H1 (cell line): ENCODE data around the gene SLC22A31. TPM values are rescaled to one million over a fixed set of nuclear protein-coding genes. Genes with fewer than 3 reads are reported as not detected.

Source experiments
- CTCF ChIA-PET: fragments of 300-600 bp; sonication (Branson Sonifier 250); formaldehyde crosslinking; loops from one replicate; lab custom pipeline; 2021; ENCODE audit not compliant: partially characterized antibody; lab: Charles Lee
- POLR2A ChIA-PET: fragments of 300-600 bp; sonication (Branson Sonifier 250); formaldehyde crosslinking; loops from one replicate; lab custom pipeline; 2021; ENCODE audit warnings: inconsistent platforms; ENCODE audit not compliant: partially characterized antibody; lab: Charles Lee
- DNase-seq, 2 experiments: peaks; one replicate each; pipeline versions ENCODE4 v3.0.0 to v3.0.0-alpha.2; 2010 to 2022; ENCODE audit warnings: low spot score in 2 of 2, low read depth in 1 of 2, mixed read lengths in 1 of 2
- FAIRE-seq: peaks from 2 replicates; lab custom pipeline; 2011; peaks lifted over from hg19 to GRCh38; lab: Jason Lieb, UNC
- H2AFZ ChIP-seq: 2 replicates; pipeline ENCODE4 v1.8.1; 2012; ENCODE audit warnings: low read length, inconsistent platforms
- H2AK5ac ChIP-seq: 2 replicates; pipeline ENCODE4 v1.6.1; 2013; ENCODE audit warnings: low read depth, low read length
- H2BK120ac ChIP-seq: replicated peaks from 2 replicates; pipeline ENCODE3; 2013; ENCODE audit warnings: low read depth, low read length, inconsistent platforms
- H2BK12ac ChIP-seq: 2 replicates; pipeline ENCODE4 v1.6.1; 2013; ENCODE audit warnings: low read depth, low read length
- H2BK15ac ChIP-seq: 2 replicates; pipeline ENCODE4 v1.6.1; 2013; ENCODE audit warnings: low read length
- H2BK20ac ChIP-seq: 2 replicates; pipeline ENCODE4 v1.6.1; 2013; ENCODE audit warnings: low read length
- H2BK5ac ChIP-seq: 2 replicates; pipeline ENCODE4 v1.6.1; 2013; ENCODE audit warnings: low read depth, low read length
- H3K14ac ChIP-seq: 2 replicates; pipeline ENCODE4 v1.6.1; 2013; ENCODE audit warnings: inconsistent platforms; ENCODE audit not compliant: insufficient read length
- H3K18ac ChIP-seq: 2 replicates; pipeline ENCODE4 v1.6.1; 2013; ENCODE audit warnings: low read length; ENCODE audit errors: extremely low read depth
- H3K23ac ChIP-seq: 2 replicates; pipeline ENCODE4 v1.6.1; 2013; ENCODE audit warnings: inconsistent platforms; ENCODE audit not compliant: insufficient read length
- H3K23me2 ChIP-seq: 2 replicates; pipeline ENCODE4 v1.6.1; 2013; ENCODE audit warnings: low read depth, low read length
- H3K27ac ChIP-seq: 2 replicates; pipeline ENCODE4 v1.6.1; 2011; ENCODE audit warnings: low read depth, low read length, inconsistent platforms
- H3K27me3 ChIP-seq, 4 experiments: replicated peaks in 1 of 4; 1 replicate in 1 of 4; 2 replicates in 3 of 4; pipeline versions ENCODE4 v1.6.1 to v1.8.1; 2011 to 2013; ENCODE audit warnings: low read length in 3 of 4, mild to moderate bottlenecking in 3 of 4, inconsistent platforms in 2 of 4, mixed read lengths in 2 of 4, moderate library complexity in 1 of 4; ENCODE audit not compliant: control insufficient read depth in 3 of 4, insufficient read depth in 3 of 4; ENCODE audit errors: extremely low read depth in 1 of 4
- H3K36me3 ChIP-seq, 4 experiments: 2 replicates each; pipeline versions ENCODE4 v1.6.1 to v1.8.1; 2011 to 2013; ENCODE audit warnings: mild to moderate bottlenecking in 4 of 4, low read length in 3 of 4, moderate library complexity in 2 of 4, control low read depth in 1 of 4, inconsistent platforms in 1 of 4; ENCODE audit not compliant: insufficient read depth in 4 of 4, control insufficient read depth in 2 of 4
- H3K4ac ChIP-seq: replicated peaks from 2 replicates; pipeline ENCODE3; 2013; ENCODE audit warnings: low read length, low read depth, mixed read lengths, inconsistent platforms; ENCODE audit not compliant: insufficient read length
- H3K4me1 ChIP-seq, 4 experiments: replicated peaks in 1 of 4; 1 replicate in 1 of 4; 2 replicates in 3 of 4; pipeline versions ENCODE4 v1.6.1 to v1.8.1; 2011 to 2013; ENCODE audit warnings: low read length in 3 of 4, inconsistent platforms in 2 of 4, mixed read lengths in 1 of 4; ENCODE audit not compliant: insufficient read depth in 4 of 4, control insufficient read depth in 3 of 4
- H3K4me2 ChIP-seq, 2 experiments: 2 replicates each; pipeline versions ENCODE4 v1.6.1 to v1.8.1; 2011 to 2013; ENCODE audit warnings: low read depth in 2 of 2, low read length in 2 of 2, control low read depth in 1 of 2, inconsistent platforms in 1 of 2, mild to moderate bottlenecking in 1 of 2; ENCODE audit not compliant: insufficient read depth in 1 of 2
- H3K4me3 ChIP-seq, 4 experiments: fragments of 200-600, 300-600 bp in 1 of 4; sonication (generic), shearing (Covaris generic), sonication (Bioruptor Twin) in 1 of 4; 2 replicates each; pipeline versions ENCODE4 v1.5.1 to v1.8.1; 2011 to 2016; ENCODE audit warnings: low read length in 4 of 4, low read depth in 3 of 4, control low read depth in 2 of 4, inconsistent platforms in 2 of 4, mild to moderate bottlenecking in 2 of 4, mixed read lengths in 1 of 4, moderate library complexity in 1 of 4; ENCODE audit not compliant: insufficient read depth in 2 of 4; ENCODE audit errors: extremely low read depth in 1 of 4
- H3K56ac ChIP-seq: replicated peaks from 2 replicates; pipeline ENCODE3; 2013; ENCODE audit warnings: low read depth, mild to moderate bottlenecking, mixed read lengths, low read length, inconsistent platforms; ENCODE audit not compliant: insufficient read length
- H3K79me1 ChIP-seq: 2 replicates; pipeline ENCODE4 v1.6.1; 2013; ENCODE audit warnings: low read depth, low read length, control low read depth
- H3K79me2 ChIP-seq, 2 experiments: 2 replicates each; pipeline versions ENCODE4 v1.6.1 to v1.8.1; 2012 to 2013; ENCODE audit warnings: low read length in 2 of 2, mild to moderate bottlenecking in 2 of 2, inconsistent platforms in 1 of 2; ENCODE audit not compliant: insufficient read depth in 2 of 2, control insufficient read depth in 1 of 2
- H3K9ac ChIP-seq, 4 experiments: replicated peaks in 1 of 4; 1 replicate in 1 of 4; 2 replicates in 3 of 4; pipeline versions ENCODE4 v1.6.1 to v1.8.1; 2011 to 2013; ENCODE audit warnings: low read depth in 3 of 4, low read length in 3 of 4, control low read depth in 2 of 4, mild to moderate bottlenecking in 2 of 4, moderate library complexity in 2 of 4, inconsistent platforms in 1 of 4; ENCODE audit errors: extremely low read depth in 1 of 4
- H3K9me3 ChIP-seq, 2 experiments: 2 replicates each; pipeline versions ENCODE4 v1.6.1 to v1.8.1; 2012 to 2013; ENCODE audit warnings: mild to moderate bottlenecking in 2 of 2, moderate library complexity in 2 of 2, control low read depth in 1 of 2, inconsistent platforms in 1 of 2, low read depth in 1 of 2, low read length in 1 of 2, mixed read lengths in 1 of 2; ENCODE audit not compliant: insufficient read depth in 2 of 2
- H4K20me1 ChIP-seq, 2 experiments: replicated peaks in 1 of 2; 2 replicates each; pipeline versions ENCODE3 to v1.8.1; 2011 to 2013; ENCODE audit warnings: inconsistent platforms in 2 of 2, low read length in 2 of 2, mild to moderate bottlenecking in 1 of 2; ENCODE audit not compliant: insufficient read depth in 2 of 2, control insufficient read depth in 1 of 2
- H4K5ac ChIP-seq: 2 replicates; pipeline ENCODE4 v1.6.1; 2013; ENCODE audit warnings: low read length, low read depth, mixed read lengths, inconsistent platforms; ENCODE audit not compliant: insufficient read length
- H4K8ac ChIP-seq: 2 replicates; pipeline ENCODE4 v1.8.0; 2013; ENCODE audit warnings: mild to moderate bottlenecking, moderate library complexity, low read length, inconsistent platforms; ENCODE audit not compliant: insufficient read depth; ENCODE audit errors: extremely low read depth
- H4K91ac ChIP-seq: replicated peaks from 2 replicates; pipeline ENCODE3; 2013; ENCODE audit warnings: low read length, mixed read lengths, inconsistent platforms; ENCODE audit not compliant: insufficient read length
- BCL11A ChIP-seq, 2 experiments: IDR thresholded peaks; one replicate each; pipeline ENCODE4 v1.6.1; 2011; ENCODE audit warnings: low read depth in 2 of 2, low read length in 2 of 2, mild to moderate bottlenecking in 2 of 2
- CEBPB ChIP-seq: IDR thresholded peaks from 2 replicates; pipeline ENCODE4 v1.6.1; 2012; ENCODE audit warnings: low read depth, low read length
- GTF2F1 ChIP-seq: IDR thresholded peaks from 2 replicates; pipeline ENCODE4 v1.6.1; 2012; ENCODE audit warnings: low read depth, low read length, improper control_type of control experiment, borderline replicate concordance
- HDAC2 ChIP-seq, 2 experiments: fragments of 300-600 bp in 1 of 2; sonication (generic) in 1 of 2; IDR thresholded peaks; 2 replicates each; pipeline ENCODE4 v1.6.1; 2011 to 2012; ENCODE audit warnings: low read depth in 2 of 2, low read length in 2 of 2, mild to moderate bottlenecking in 2 of 2, moderate library complexity in 2 of 2, borderline replicate concordance in 1 of 2, inconsistent platforms in 1 of 2
- KDM1A ChIP-seq: fragments of 200-600, 300-600 bp; sonication (generic); IDR thresholded peaks from 2 replicates; pipeline ENCODE4 v1.7.1; 2016; ENCODE audit warnings: mild to moderate bottlenecking, low read length, borderline replicate concordance
- NANOG ChIP-seq: IDR thresholded peaks from 2 replicates; pipeline ENCODE4 v1.6.1; 2011; ENCODE audit warnings: low read length, low read depth, mild to moderate bottlenecking, inconsistent platforms; ENCODE audit not compliant: insufficient read depth, poor library complexity, severe bottlenecking
- RFX5 ChIP-seq: IDR thresholded peaks from 2 replicates; pipeline ENCODE4 v1.6.1; 2011; ENCODE audit warnings: low read depth, low read length, improper control_type of control experiment, borderline replicate concordance
- SAP30 ChIP-seq: fragments of 300-600 bp; sonication (generic); IDR thresholded peaks from 2 replicates; pipeline ENCODE4 v1.7.1; 2012; ENCODE audit warnings: low read length, moderate library complexity, mild to moderate bottlenecking, inconsistent platforms; ENCODE audit not compliant: insufficient read depth, insufficient replicate concordance
- WGBS, 2 experiments: shearing (Covaris generic) in 1 of 2; methylation state at CpG; one replicate each; pipeline versions ENCODE4 v1.1.6 to v1.1.7; 2013 to 2015; ENCODE audit warnings: low lambda C conversion rate in 2 of 2, mixed read lengths in 2 of 2, inconsistent platforms in 1 of 2, low coverage in 1 of 2, missing lambda C conversion rate in 1 of 2; ENCODE audit not compliant: insufficient replicate concordance in 2 of 2, insufficient coverage in 1 of 2, insufficient read length in 1 of 2; ENCODE audit errors: extremely low coverage in 1 of 2, missing lambda C conversion rate in 1 of 2; 5-methylcytosine and 5-hydroxymethylcytosine counted together
- polyA plus RNA-seq, 7 experiments: library from polyadenylated mRNA; depleted of rRNA in 3 of 7; stranded (reverse) in 5 of 7; unstranded in 2 of 7; fragments of >200 nt in 5 of 7; fragments of 200-250 nt in 2 of 7; gene quantifications; 1 replicate in 5 of 7; 2 replicates in 1 of 7; 4 replicates in 1 of 7; pipeline versions ENCODE4 v1.2.1 to v1.2.3, GENCODE V29; 2011 to 2013; ENCODE audit warnings: missing spikeins in 2 of 7, mixed read lengths in 2 of 7
- total RNA-seq: library from RNA; stranded (reverse); fragmentation: NEBNext Ultra II Directional; extraction: Animal tissue kit (Norgen Biotek cat#: 25700); gene quantifications from 2 replicates; pipeline ENCODE4 v1.2.1, GENCODE V29; 2021
- TF ChIP-seq, protein P1 (sequence below): IDR thresholded peaks from 2 replicates; pipeline ENCODE4 v1.6.1; 2012; ENCODE audit warnings: inconsistent platforms

The SLC22A31 gene
- total and polyA plus RNA-seq, 2 of the 8 experiments (the other 6 are each of a cell fraction or from before 2014, with no cell fraction given), result 7.7 to 10.6 TPM

- peak within 1 kb of the TSS; percentile 98; the same call in 1 of the 2 replicates for H4K8ac ChIP-seq
- H2AFZ ChIP-seq, result peak within 1 kb of the TSS; percentile 81; the same call in 1 of the 2 replicates
- no peak within 1 kb of the TSS for H2AK5ac ChIP-seq
- FAIRE-seq, result no peak
- 0 out of 2 replicates have a peak within 1 kb of the TSS, but pooled peaks have one; percentile 60 for H2BK12ac ChIP-seq
- H3K27ac ChIP-seq, result peak within 1 kb of the TSS; percentile 86
- peaks cover 0 to 5% of the 10 kb centered on the region in 2 experiments for H4K20me1 ChIP-seq
- peak within 1 kb of the TSS; percentile 25 for H3K56ac ChIP-seq
- peak within 1 kb of the TSS; percentile 58 to 77 for H3K4me2 ChIP-seq
- peaks cover 0 to 2% (median under 1%) of the 10 kb centered on the region in 4 experiments; a peak in 2 of 7 replicates for H3K4me1 ChIP-seq
- H3K27me3 ChIP-seq, result no peaks in the 10 kb centered on the region
- H2BK20ac ChIP-seq, result no peak within 1 kb of the TSS
- H3K14ac ChIP-seq, result no peak within 1 kb of the TSS
- WGBS, 2 experiments, result 1% methylated on average over 82 of the region's 91 CpGs; no CpG with 5 or more reads in 1 of the 2 experiments
- peak within 1 kb of the TSS; percentile 96 for H4K5ac ChIP-seq
- no peak within 1 kb of the TSS for H2BK120ac ChIP-seq
- peaks cover 2% of the 10 kb centered on the region; the same call in 1 of the 2 replicates for H3K79me1 ChIP-seq
- no peak within 1 kb of the TSS for H3K23ac ChIP-seq
- H4K91ac ChIP-seq, result peak within 1 kb of the TSS; percentile 91
- H3K23me2 ChIP-seq, result peaks cover 4% of the 10 kb centered on the region; the same call in 1 of the 2 replicates
- CTCF ChIA-PET, result interaction anchor here (1.0 to 1.6 kb wide), 6 partner anchors 9 to 400 kb away, joined by 3 to 4 read pairs (median 4); no protein-coding TSS in a partner anchor
- peaks cover 0 to 13% of the 10 kb centered on the region in 2 experiments; a peak in 3 of 4 replicates for H3K79me2 ChIP-seq
- peaks cover 1 to 10% (median 4%) of the 10 kb centered on the region in 4 experiments; a peak in 4 of 8 replicates for H3K36me3 ChIP-seq
- peak within 1 kb of the TSS; percentile 87 for H2BK5ac ChIP-seq
- peak within 1 kb of the TSS; percentile 93 for H3K18ac ChIP-seq
- peak within 1 kb of the TSS; percentile 81 to 93 (median 87) for H3K9ac ChIP-seq
- H3K4me3 ChIP-seq, result peak within 1 kb of the TSS; percentile 72 to 97 (median 93)
- H3K4ac ChIP-seq, result no peak within 1 kb of the TSS
- DNase-seq, result peak in 1 of 2 experiments; percentile 86
- no peak within 1 kb of the TSS for H2BK15ac ChIP-seq
- POLR2A ChIA-PET, result interaction anchor here (0.7 to 1.6 kb wide), 10 partner anchors 9 to 330 kb away, joined by 3 to 4 read pairs (median 3); partner anchors contain the start of gene SLC22A31
- H3K9me3 ChIP-seq, result no peaks in the 10 kb centered on the region
- TF ChIP-seq SAP30 (peak; percentile 21), BCL11A (IDR thresholded peaks at IDR 0.05; ENCODE audit: low read depth in 2 of 2, low read length in 2 of 2) (no peak), GTF2F1 (no peak), NANOG (no peak), KDM1A (no peak), RFX5 (no peak), CEBPB (no peak), HDAC2 (IDR thresholded peaks at IDR 0.05; ENCODE audit: borderline replicate concordance in 1 of 2, low read depth in 2 of 2, low read length in 2 of 2) (peak in 1 of 2 experiments; percentile 99; a peak in 3 of 4 replicates)
- TF ChIP-seq, protein P1, sequence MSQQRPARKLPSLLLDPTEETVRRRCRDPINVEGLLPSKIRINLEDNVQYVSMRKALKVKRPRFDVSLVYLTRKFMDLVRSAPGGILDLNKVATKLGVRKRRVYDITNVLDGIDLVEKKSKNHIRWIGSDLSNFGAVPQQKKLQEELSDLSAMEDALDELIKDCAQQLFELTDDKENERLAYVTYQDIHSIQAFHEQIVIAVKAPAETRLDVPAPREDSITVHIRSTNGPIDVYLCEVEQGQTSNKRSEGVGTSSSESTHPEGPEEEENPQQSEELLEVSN, result peak; percentile 19; the same call in 1 of the 2 replicates
These were observed 17.3 kb upstream of the SLC22A31 start, which contains the start of gene ZNF778 for GRCh38 chr16:89217388-89218191. Gene ZNF778, plus strand, starts transcription at chr16:89217703. Its CDS starts 3,425 bp downstream, at chr16:89221128.
